SU-DHL-6 (cell line): ENCODE measurements around the gene SHKBP1.

Source experiments
- H2AFZ ChIP-seq: fragments of 200-600 bp; sonication (generic); 2 replicates; pipeline ENCODE4 v1.6.1; 2014; ENCODE audit warnings: low read depth, mild to moderate bottlenecking, moderate library complexity, mixed read lengths, antibody characterized with exemption, low read length; ENCODE audit not compliant: severe bottlenecking
- H3F3A ChIP-seq: fragments of 200-600 bp; shearing (Covaris generic); 2 replicates; pipeline ENCODE4 v1.6.0; 2016; ENCODE audit warnings: antibody characterized with exemption, mild to moderate bottlenecking; ENCODE audit not compliant: insufficient read depth
- H3K27ac ChIP-seq: fragments of 200-600 bp; sonication (generic); 2 replicates; pipeline ENCODE4 v1.5.1; 2016; ENCODE audit warnings: low read depth, mild to moderate bottlenecking, low read length, moderate library complexity, mixed read lengths
- H3K27me3 ChIP-seq: fragments of 200-600 bp; sonication (generic), shearing (Covaris generic); 2 replicates; pipeline ENCODE4 v1.6.0; 2014; ENCODE audit warnings: mild to moderate bottlenecking, low read length
- H3K36me3 ChIP-seq: fragments of 200-600 bp; sonication (generic); 2 replicates; pipeline ENCODE4 v1.6.1; 2014; ENCODE audit warnings: mild to moderate bottlenecking, low read length, mixed read lengths
- H3K4me2 ChIP-seq: fragments of 300-600, 200-600 bp; shearing (Covaris generic), sonication (generic); 2 replicates; pipeline ENCODE4 v1.6.0; 2014; ENCODE audit warnings: low read length, low read depth, mild to moderate bottlenecking; ENCODE audit not compliant: poor library complexity, severe bottlenecking
- H3K4me3 ChIP-seq: fragments of 200-600 bp; sonication (generic); 2 replicates; pipeline ENCODE4 v1.5.1; 2014; ENCODE audit warnings: antibody characterized with exemption, low read length, mild to moderate bottlenecking, mixed read lengths; ENCODE audit not compliant: insufficient read depth, poor library complexity, severe bottlenecking
- H3K79me2 ChIP-seq: fragments of 200-600 bp; sonication (generic); 2 replicates; pipeline ENCODE4 v1.6.1; 2014; ENCODE audit warnings: mild to moderate bottlenecking, low read length, moderate library complexity; ENCODE audit not compliant: insufficient read depth
- H3K9ac ChIP-seq: fragments of 200-600 bp; sonication (generic); 2 replicates; pipeline ENCODE4 v1.7.0; 2014; ENCODE audit warnings: mild to moderate bottlenecking, low read length
- H3K9me2 ChIP-seq: fragments of 200-600 bp; sonication (generic); replicated peaks from 2 replicates; pipeline ENCODE4 v1.6.1; 2014; ENCODE audit warnings: low read length; ENCODE audit not compliant: insufficient read depth
- H3K9me3 ChIP-seq: fragments of 200-600 bp; sonication (generic); 2 replicates; pipeline ENCODE4 v1.6.1; 2014; ENCODE audit warnings: low read length, mixed read lengths; ENCODE audit not compliant: insufficient read depth
- H4K20me1 ChIP-seq: fragments of 200-600 bp; sonication (generic); 2 replicates; pipeline ENCODE4 v1.6.1; 2014; ENCODE audit warnings: low read depth, mild to moderate bottlenecking, antibody characterized with exemption, low read length, moderate library complexity, mixed read lengths
- EZH2phosphoT487 ChIP-seq: fragments of 200-600 bp; sonication (generic), shearing (Covaris generic); conservative IDR thresholded peaks from 2 replicates; pipeline ENCODE4 v1.6.1; 2018; ENCODE audit warnings: mild to moderate bottlenecking, antibody characterized with exemption, low read length, moderate library complexity, mixed read lengths
- TF ChIP-seq, protein P1 (sequence below): fragments of 200-600 bp; sonication (generic); IDR thresholded peaks from one replicate; pipeline ENCODE4 v1.5.1; 2017; ENCODE audit warnings: antibody characterized with exemption, mild to moderate bottlenecking, low read length, moderate library complexity; ENCODE audit not compliant: insufficient read depth, poor library complexity, severe bottlenecking

Gene SHKBP1

DNA sequence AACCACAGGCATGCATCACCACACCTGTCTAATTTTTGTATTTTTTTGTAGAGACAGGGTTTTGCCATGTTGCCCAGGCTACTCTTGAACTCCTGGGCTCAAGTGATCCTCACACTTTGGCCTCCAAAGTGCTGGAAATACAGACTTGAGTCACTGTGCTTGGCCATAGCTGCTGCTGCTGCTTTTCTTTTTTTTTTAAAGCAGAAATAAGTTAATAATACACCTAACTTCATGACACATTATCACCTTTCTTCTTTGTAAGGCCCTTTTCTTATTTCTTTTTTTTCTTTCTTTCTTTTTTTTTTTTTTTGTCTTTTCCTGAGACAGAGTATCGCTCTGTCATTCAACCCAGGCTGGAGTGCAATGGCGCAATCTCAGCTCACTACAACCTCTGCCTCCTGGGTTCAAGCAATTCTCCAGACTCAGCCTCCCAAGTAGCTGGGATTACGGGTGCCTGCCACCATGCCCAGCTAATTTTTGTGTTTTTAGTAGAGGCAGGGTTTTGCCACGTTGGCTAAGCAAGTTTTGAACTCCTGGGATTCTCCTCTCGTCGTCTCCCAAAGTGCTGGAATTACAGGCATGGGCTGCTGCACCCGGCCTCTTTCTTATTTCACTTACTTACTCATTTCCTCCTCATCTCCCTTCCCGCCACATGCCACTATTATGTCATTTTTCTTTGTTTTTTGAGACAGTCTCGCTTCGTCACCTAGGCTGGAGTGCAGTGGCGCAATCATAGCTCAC, 8.7 kb downstream of the SHKBP1 start:
- Histone ChIP-seq H3F3A (no peaks in the 10 kb centered on the region), H3K9me2 (no peaks in the 10 kb centered on the region), H3K27ac (no peak overlapping the region), H3K4me2 (no peak overlapping the region), H4K20me1 (no peaks in the 10 kb centered on the region), H3K9ac (no peak overlapping the region), H3K36me3 (no peaks in the 10 kb centered on the region), H2AFZ (no peak overlapping the region), H3K9me3 (no peaks in the 10 kb centered on the region), H3K79me2 (no peaks in the 10 kb centered on the region), H3K4me3 (no peak overlapping the region), H3K27me3 (no peaks in the 10 kb centered on the region)
- no peak for TF ChIP-seq EZH2phosphoT487
- TF ChIP-seq, protein P1, sequence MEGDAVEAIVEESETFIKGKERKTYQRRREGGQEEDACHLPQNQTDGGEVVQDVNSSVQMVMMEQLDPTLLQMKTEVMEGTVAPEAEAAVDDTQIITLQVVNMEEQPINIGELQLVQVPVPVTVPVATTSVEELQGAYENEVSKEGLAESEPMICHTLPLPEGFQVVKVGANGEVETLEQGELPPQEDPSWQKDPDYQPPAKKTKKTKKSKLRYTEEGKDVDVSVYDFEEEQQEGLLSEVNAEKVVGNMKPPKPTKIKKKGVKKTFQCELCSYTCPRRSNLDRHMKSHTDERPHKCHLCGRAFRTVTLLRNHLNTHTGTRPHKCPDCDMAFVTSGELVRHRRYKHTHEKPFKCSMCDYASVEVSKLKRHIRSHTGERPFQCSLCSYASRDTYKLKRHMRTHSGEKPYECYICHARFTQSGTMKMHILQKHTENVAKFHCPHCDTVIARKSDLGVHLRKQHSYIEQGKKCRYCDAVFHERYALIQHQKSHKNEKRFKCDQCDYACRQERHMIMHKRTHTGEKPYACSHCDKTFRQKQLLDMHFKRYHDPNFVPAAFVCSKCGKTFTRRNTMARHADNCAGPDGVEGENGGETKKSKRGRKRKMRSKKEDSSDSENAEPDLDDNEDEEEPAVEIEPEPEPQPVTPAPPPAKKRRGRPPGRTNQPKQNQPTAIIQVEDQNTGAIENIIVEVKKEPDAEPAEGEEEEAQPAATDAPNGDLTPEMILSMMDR: no peak

DNA sequence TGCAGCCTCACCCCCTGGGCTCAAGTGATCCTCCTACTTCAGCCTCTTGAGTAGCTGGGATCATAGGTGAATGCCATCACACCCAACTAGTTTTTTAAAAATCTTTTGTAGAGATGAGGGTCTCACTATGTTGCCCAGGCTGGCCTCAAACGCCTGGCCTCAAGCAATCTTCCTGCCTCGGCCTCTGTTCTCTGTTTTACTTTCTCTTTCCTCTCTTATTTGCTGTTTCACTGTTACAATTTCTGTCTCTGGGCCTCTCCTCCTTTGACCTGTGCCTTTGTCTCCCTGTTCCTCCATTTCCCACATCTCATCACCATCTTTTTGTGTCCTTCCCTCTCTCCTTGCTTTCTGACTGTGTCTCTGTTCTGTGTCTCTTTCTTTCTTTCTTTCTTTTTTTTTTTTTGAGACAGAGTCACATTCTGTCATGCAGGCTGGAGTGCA, 9.3 kb downstream of the SHKBP1 start:
- H3K27me3 ChIP-seq: no peaks in the 10 kb centered on the region
- no peaks in the 10 kb centered on the region for H4K20me1 ChIP-seq
- no peaks in the 10 kb centered on the region for H3K9me2 ChIP-seq
- no peak overlapping the region for H3K27ac ChIP-seq
- no peak overlapping the region for H3K9ac ChIP-seq
- H3K4me2 ChIP-seq: no peak overlapping the region
- H3K4me3 ChIP-seq: no peak overlapping the region
- no peaks in the 10 kb centered on the region for H3F3A ChIP-seq
- no peak overlapping the region for H2AFZ ChIP-seq
- no peaks in the 10 kb centered on the region for H3K79me2 ChIP-seq
- H3K9me3 ChIP-seq: no peaks in the 10 kb centered on the region
- TF ChIP-seq, protein P1: no peak
- no peak for TF ChIP-seq EZH2phosphoT487
- H3K36me3 ChIP-seq: no peaks in the 10 kb centered on the region

DNA sequence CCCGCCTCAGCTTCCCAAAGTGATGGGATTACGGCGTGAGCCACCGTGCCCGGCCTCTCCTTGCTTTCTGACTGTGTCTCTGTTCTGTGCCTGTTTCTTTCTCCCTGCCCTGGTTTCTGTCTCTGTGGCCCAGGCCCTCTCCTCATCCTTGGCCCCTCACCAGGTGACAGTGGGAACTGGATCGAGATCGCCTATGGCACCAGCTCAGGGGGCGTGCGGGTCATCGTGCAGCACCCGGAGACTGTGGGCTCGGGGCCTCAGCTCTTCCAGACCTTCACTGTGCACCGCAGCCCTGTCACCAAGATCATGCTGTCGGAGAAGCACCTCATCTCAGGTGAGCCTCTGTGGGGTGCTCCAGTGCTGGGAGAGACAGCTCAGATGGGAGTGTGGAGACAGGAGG, 9.9 kb downstream of the SHKBP1 start:
- Histone ChIP-seq H3K9ac (no peak overlapping the region), H4K20me1 (no peaks in the 10 kb centered on the region), H3K4me2 (no peak overlapping the region), H3K9me3 (no peaks in the 10 kb centered on the region), H3K79me2 (no peaks in the 10 kb centered on the region), H3K4me3 (no peak overlapping the region), H3K27me3 (no peaks in the 10 kb centered on the region), H2AFZ (no peak overlapping the region), H3K27ac (no peak overlapping the region), H3F3A (no peaks in the 10 kb centered on the region), H3K36me3 (no peaks in the 10 kb centered on the region), H3K9me2 (no peaks in the 10 kb centered on the region)
- no peak for TF ChIP-seq EZH2phosphoT487
- TF ChIP-seq, protein P1: no peak
